Gastroesophageal sphincter (tissue), 4 donors: ENCODE data around the gene PLXNA2. TPM values are rescaled to one million over a fixed set of nuclear protein-coding genes. Genes with fewer than 3 reads are reported as not detected.

Experiments used
- ATAC-seq: fragments of 150-250 bp; one replicate; pipeline ENCODE4 v1.9.1; 2016; ENCODE audit warnings: mild to moderate bottlenecking, moderate library complexity
- H3K27ac ChIP-seq, 4 donors: fragments of 200-600 bp; sonication (generic) in 3 of 4; 1 replicate in 3 of 4; 2 replicates in 1 of 4; pipeline ENCODE4 v1.5.1; 2016 to 2019
- H3K27me3 ChIP-seq: fragments of 200-600 bp; sonication (generic); one replicate; pipeline ENCODE4 v1.5.1; 2019
- H3K36me3 ChIP-seq, 2 donors: fragments of 200-600 bp; sonication (generic); one replicate each; pipeline ENCODE4 v1.5.1; 2019; ENCODE audit warnings: control low read depth in 1 of 2
- H3K4me1 ChIP-seq, 3 donors: fragments of 200-600 bp; sonication (generic); 1 replicate in 2 of 3; 2 replicates in 1 of 3; pipeline ENCODE4 v1.5.1; 2016 to 2019; ENCODE audit warnings: control low read depth in 2 of 3
- H3K4me3 ChIP-seq, 2 donors: fragments of 200-600 bp; sonication (generic); one replicate each; pipeline ENCODE4 v1.5.1; 2019; ENCODE audit warnings: mild to moderate bottlenecking in 1 of 2, moderate library complexity in 1 of 2
- H3K9me3 ChIP-seq, 3 donors: fragments of 200-600 bp; sonication (generic); one replicate each; pipeline ENCODE4 v1.5.1; 2017 to 2019; ENCODE audit warnings: control low read depth in 2 of 3
- EP300 ChIP-seq: sonication (generic); formaldehyde crosslinking; IDR thresholded peaks from one replicate; pipeline ENCODE4 v1.6.1; 2017; ENCODE audit warnings: antibody characterized with exemption, mild to moderate bottlenecking
- POLR2A ChIP-seq, 2 donors: fragments of 450-650 bp; IDR thresholded peaks; one replicate each; pipeline ENCODE4 v1.6.1; 2017; ENCODE audit warnings: antibody characterized with exemption in 2 of 2, mild to moderate bottlenecking in 2 of 2, moderate library complexity in 1 of 2
- POLR2AphosphoS5 ChIP-seq: sonication (generic); formaldehyde crosslinking; IDR thresholded peaks from one replicate; pipeline ENCODE4 v1.6.1; 2017; ENCODE audit warnings: antibody characterized with exemption
- WGBS, 2 donors: methylation state at CpG; one replicate each; pipeline ENCODE4 v1.1.5; 2018; ENCODE audit warnings: low coverage in 1 of 2; 5-methylcytosine and 5-hydroxymethylcytosine counted together
- total RNA-seq, 4 donors: library from RNA; depleted of rRNA; stranded (reverse); fragments of >200 nt; gene quantifications; one replicate each; pipeline ENCODE4 v1.1.0, GENCODE V29; 2016
- TF ChIP-seq, protein P1 (sequence below), 4 experiments: fragments of 200-600 bp in 2 of 4; fragments of 450-650 bp in 2 of 4; sonication (generic) in 1 of 4; IDR thresholded peaks; one replicate each; pipeline ENCODE4 v1.5.1; 2017 to 2019; ENCODE audit warnings: antibody characterized with exemption in 4 of 4, mild to moderate bottlenecking in 2 of 4, moderate library complexity in 2 of 4

PLXNA2 gene
- total RNA-seq, 4 donors from 2014 or later, result 12.5 to 38.3 (median 32.0) TPM

GRCh38 chr1:208029381-208030287 is 214.6 kb downstream of the PLXNA2 start:
- WGBS, 2 donors, result 16 to 60% methylated on average over 1 to 4 of the region's 13 CpGs
- H3K27ac ChIP-seq, result peak overlapping the region in 3 of 4 donors; percentile 72 to 81 (median 74)
- TF ChIP-seq POLR2A (IDR thresholded peaks at IDR 0.05) (no peak), POLR2AphosphoS5 (no peak), EP300 (no peak)
- TF ChIP-seq, protein P1, sequence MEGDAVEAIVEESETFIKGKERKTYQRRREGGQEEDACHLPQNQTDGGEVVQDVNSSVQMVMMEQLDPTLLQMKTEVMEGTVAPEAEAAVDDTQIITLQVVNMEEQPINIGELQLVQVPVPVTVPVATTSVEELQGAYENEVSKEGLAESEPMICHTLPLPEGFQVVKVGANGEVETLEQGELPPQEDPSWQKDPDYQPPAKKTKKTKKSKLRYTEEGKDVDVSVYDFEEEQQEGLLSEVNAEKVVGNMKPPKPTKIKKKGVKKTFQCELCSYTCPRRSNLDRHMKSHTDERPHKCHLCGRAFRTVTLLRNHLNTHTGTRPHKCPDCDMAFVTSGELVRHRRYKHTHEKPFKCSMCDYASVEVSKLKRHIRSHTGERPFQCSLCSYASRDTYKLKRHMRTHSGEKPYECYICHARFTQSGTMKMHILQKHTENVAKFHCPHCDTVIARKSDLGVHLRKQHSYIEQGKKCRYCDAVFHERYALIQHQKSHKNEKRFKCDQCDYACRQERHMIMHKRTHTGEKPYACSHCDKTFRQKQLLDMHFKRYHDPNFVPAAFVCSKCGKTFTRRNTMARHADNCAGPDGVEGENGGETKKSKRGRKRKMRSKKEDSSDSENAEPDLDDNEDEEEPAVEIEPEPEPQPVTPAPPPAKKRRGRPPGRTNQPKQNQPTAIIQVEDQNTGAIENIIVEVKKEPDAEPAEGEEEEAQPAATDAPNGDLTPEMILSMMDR (IDR thresholded peaks at IDR 0.05), result no peak
- ATAC-seq, result peak; percentile 55
- H3K4me1 ChIP-seq, result peaks cover 0 to 31% (median 28%) of the 10 kb centered on the region in 3 donors
- peaks cover 0 to 80% of the 10 kb centered on the region in 2 donors for H3K36me3 ChIP-seq
- H3K4me3 ChIP-seq, result no peak overlapping the region
- H3K9me3 ChIP-seq, result no peaks in the 10 kb centered on the region
- H3K27me3 ChIP-seq, result no peaks in the 10 kb centered on the region

- peaks cover 0 to 31% (median 28%) of the 10 kb centered on the region in 3 donors for H3K4me1 ChIP-seq
- 49 to 93% methylated on average over 2 to 4 of the region's 7 CpGs for WGBS, 2 donors
- H3K9me3 ChIP-seq, result no peaks in the 10 kb centered on the region
- ATAC-seq, result no peak
- H3K4me3 ChIP-seq, result no peak overlapping the region
- peak overlapping the region in 3 of 4 donors; percentile 72 to 81 (median 74) for H3K27ac ChIP-seq
- H3K27me3 ChIP-seq, result no peaks in the 10 kb centered on the region
- H3K36me3 ChIP-seq, result peaks cover 0 to 69% of the 10 kb centered on the region in 2 donors
- TF ChIP-seq EP300, result no peak
- TF ChIP-seq, protein P1 (IDR thresholded peaks at IDR 0.05), result no peak
- TF ChIP-seq POLR2AphosphoS5, result no peak
- no peak for TF ChIP-seq POLR2A (IDR thresholded peaks at IDR 0.05)
Measured at GRCh38 chr1:208028526-208028925, 215.7 kb downstream of the PLXNA2 start.

- Histone ChIP-seq H3K9me3 (no peaks in the 10 kb centered on the region), H3K27me3 (no peaks in the 10 kb centered on the region), H3K27ac (peak overlapping the region in 2 of 4 donors; percentile 32 to 81), H3K36me3 (peaks cover 0 to 62% of the 10 kb centered on the region in 2 donors), H3K4me1 (peaks cover 0 to 31% (median 28%) of the 10 kb centered on the region in 3 donors), H3K4me3 (no peak overlapping the region)
- no peak for TF ChIP-seq EP300
- TF ChIP-seq, protein P1 (IDR thresholded peaks at IDR 0.05), result no peak
- TF ChIP-seq POLR2AphosphoS5, result no peak
- no peak for TF ChIP-seq POLR2A (IDR thresholded peaks at IDR 0.05)
- 95 to 97% methylated on average over 3 to 4 of the region's 11 CpGs for WGBS, 2 donors
- no peak for ATAC-seq
Measured at GRCh38 chr1:208027861-208028260, 216.3 kb downstream of the PLXNA2 start.

GRCh38 chr1:208026880-208027438 is 217.2 kb downstream of the PLXNA2 start:
- WGBS, 2 donors, result 66 to 81% methylated on average over 5 to 11 of the region's 14 CpGs
- ATAC-seq, result no peak
- Histone ChIP-seq H3K27me3 (no peaks in the 10 kb centered on the region), H3K27ac (no peak overlapping the region), H3K9me3 (no peaks in the 10 kb centered on the region), H3K4me1 (peaks cover 0 to 36% (median 31%) of the 10 kb centered on the region in 3 donors), H3K36me3 (peaks cover 0 to 53% of the 10 kb centered on the region in 2 donors), H3K4me3 (no peak overlapping the region)
- TF ChIP-seq POLR2AphosphoS5 (no peak), POLR2A (IDR thresholded peaks at IDR 0.05) (no peak), EP300 (no peak)
- TF ChIP-seq, protein P1 (IDR thresholded peaks at IDR 0.05), result no peak
